RKO (cell line): ENCODE measurements around the gene MDH1B.
"Not testable (repeated sequence)": the region's sequence is repeated elsewhere in the genome, so short reads cannot be mapped to it uniquely, and the experiment has no call there.

Experiments
- DNase-seq: peaks from one replicate; pipeline ENCODE4 v3.0.0-alpha.2; 2016; ENCODE audit warnings: low spot score

MDH1B gene

GRCh38 chr2:206765242-206766056 lies at the start of gene MDH1B, which contains the start of gene FASTKD2:
Gene MDH1B (minus strand): TSS chr2:206765328. CDS start chr2:206765271, 57 bp downstream.
Gene FASTKD2 (plus strand): TSS chr2:206765606. CDS start chr2:206766694, 1,088 bp downstream.
- peak; percentile 96 for DNase-seq

DNA sequence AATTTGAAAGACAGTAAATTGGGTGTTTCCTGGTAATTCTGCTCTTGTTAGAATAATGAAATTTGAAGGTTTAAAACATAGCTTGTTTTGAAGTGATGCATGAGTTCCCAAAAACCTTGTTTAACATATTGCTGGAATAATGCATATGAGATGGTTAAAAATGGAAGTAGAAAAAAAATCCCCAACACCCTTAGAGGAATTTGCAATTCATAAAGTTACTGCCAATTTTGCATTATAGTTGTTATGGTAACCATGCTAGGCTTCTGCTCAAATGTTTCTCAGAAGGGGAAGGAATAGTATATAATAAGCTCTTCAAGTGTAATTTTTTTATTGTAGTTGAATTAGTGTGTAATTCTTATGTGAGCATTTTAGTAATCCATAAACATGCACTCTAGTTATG lies 49.4 kb upstream of the MDH1B start:
- DNase-seq, result no peak

DNA sequence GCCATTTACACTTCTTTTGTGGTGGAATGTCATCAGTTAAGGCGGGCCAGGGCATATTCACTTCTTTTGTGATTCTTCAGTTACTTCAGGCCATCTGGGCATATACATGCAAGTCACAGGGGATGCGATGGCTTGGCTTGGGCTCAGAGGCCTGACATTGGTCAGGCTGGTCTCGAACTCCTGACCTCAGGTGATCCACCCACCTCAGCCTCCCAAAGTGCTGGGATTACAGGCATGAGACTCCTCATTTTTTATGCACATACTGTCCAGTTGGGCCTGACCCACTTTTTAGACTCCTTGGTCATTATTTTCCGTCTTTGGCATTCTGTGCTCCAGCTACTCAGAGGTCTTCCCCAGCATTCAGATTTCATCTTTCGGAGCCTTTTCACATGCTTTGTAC lies 47.3 kb upstream of the MDH1B start:
- not testable (repeated sequence) for DNase-seq

DNA sequence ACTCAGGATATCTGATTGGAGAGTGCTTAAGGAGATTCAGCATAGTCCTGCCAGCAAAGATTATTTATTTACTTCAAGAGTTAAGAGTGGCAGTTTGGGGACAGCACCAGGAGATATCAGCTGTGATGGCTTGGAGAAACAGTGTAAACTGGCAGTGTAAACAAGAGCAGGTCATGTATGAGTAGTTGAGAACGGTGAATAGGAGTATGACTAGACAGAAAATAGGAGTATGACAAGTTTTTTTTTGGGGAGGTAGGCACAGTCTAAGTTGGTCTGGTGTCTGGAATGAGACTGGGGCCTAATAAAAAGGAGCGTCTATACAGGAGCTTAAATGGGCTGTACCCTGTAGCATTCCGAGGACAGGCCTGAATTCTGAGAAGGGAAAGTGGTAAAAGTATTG lies 42.5 kb upstream of the MDH1B start:
- DNase-seq, result not testable (repeated sequence)

- DNase-seq, result no peak
Observed at GRCh38 chr2:206805887-206806607, 40.9 kb upstream of the MDH1B start.

DNA sequence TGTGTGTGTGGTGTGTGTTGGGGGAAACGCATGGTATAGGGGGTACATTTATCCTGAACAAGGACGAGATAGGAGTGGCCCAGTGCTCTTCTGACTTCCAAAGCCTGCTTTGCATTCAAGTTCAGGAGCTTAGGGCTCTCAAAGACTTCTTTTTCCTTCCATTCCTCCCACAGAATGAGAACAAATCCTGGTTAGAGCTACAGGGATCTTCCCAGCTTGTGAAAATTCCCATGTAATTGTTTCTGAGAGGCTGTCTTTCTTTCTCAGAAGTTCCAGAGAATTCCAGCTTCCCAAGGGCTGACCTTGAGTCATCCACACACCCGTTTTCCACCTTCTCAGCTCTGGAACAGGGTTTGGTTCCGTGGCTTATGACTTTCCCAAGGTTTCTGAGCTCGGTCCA lies 39.2 kb upstream of the MDH1B start:
- DNase-seq, result no peak

- DNase-seq, result no peak
Observed at GRCh38 chr2:206802654-206803514, 37.8 kb upstream of the MDH1B start.

- DNase-seq, result no peak
Observed at GRCh38 chr2:206801418-206802189, 36.5 kb upstream of the MDH1B start.

GRCh38 chr2:206800506-206801417 lies 35.6 kb upstream of the MDH1B start:
- peak; percentile 71 for DNase-seq

GRCh38 chr2:206799083-206799482 lies 34.0 kb upstream of the MDH1B start:
- peak; percentile 6 for DNase-seq

GRCh38 chr2:206798000-206798399 lies 32.9 kb upstream of the MDH1B start:
- DNase-seq, result no peak

- no peak for DNase-seq
Observed at GRCh38 chr2:206797376-206797775, 32.2 kb upstream of the MDH1B start.

DNA sequence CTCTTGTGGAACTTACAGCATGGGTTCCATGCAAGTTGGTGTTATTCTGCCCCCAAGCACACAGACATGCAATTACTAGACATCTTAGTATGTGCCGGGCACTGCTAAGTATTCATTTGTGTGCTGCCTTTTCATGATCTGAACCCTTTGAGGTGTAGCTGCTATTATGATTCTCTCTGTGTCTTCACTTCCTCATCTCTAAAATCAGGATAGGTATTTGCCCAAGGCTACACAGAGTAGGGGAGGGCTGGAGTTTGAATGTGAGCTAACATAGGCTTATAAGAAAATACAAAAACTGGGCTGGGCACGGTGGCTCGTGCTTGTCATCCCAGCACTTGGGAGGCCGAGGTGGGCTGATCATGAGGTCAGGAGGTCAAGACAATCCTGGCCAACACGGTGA lies 27.5 kb upstream of the MDH1B start:
- DNase-seq, result no peak

- DNase-seq, result no peak
Observed at GRCh38 chr2:206790311-206790935, 25.3 kb upstream of the MDH1B start.

DNA sequence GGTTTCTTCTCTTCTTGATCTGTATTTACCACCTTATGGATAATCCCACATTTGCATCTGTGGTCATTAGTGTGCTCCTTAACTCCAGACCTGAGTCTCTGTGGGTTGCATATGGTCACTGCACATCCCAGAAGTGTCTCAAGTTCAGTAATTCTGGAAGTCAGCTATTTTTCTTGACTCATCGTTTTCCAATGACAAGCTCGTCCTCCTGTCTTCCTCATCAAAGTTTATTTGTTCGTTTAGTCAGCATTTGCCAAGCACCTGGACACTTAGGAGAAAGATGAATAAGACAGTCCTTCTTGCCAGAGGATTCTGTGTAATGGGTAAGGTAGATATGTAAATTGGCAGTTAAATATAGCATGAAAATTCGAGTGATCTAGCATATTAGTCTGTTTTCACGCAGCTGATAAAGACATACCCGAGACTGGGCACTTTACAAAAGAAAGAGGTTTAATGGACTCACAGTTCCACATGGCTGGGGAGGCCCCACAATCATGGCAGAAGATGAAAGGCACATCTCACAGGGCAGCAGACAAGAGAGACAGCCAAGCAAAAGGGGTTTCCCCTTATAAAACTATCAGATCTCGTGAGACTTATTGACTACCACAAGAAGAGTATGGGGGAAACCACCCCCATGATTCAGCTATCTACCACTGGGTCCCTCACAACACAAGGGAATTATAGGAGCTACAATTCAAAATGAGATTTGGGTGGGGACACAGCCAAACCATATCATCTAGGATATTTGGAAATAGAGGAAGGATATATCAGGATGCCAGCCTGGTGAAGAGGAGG lies 19.6 kb upstream of the MDH1B start:
- no peak for DNase-seq

- DNase-seq, result no peak
Observed at GRCh38 chr2:206783718-206784117, 18.6 kb upstream of the MDH1B start.

DNA sequence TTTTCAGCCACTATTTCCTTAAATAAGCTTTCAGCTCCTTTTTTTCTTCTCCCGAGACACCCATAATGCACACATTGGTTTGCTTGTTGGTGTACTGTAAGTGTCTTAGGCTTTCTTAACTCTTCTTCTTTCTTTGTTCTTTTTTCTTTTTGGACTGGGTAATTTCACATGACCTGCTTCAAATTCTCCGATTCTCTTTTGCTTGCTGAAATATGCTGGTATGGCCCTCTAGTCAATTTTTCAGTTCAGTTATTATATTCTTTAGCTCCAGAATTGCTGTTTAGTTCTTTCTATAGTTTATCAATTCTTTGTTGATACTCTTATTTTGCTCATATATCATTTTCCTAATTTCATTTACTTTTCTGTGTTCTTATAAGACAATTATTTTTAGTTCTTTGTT lies 15.5 kb upstream of the MDH1B start:
- no peak for DNase-seq

- DNase-seq, result no peak
Observed at GRCh38 chr2:206776432-206776831, 11.3 kb upstream of the MDH1B start.

- no peak for DNase-seq
Observed at GRCh38 chr2:206774871-206775270, 9.7 kb upstream of the MDH1B start.
